ENCODE measurements around the gene FLOT1.

FLOT1 gene

GRCh38 chr6:30689985-30690384 lies 52.5 kb downstream of the FLOT1 start:
- no peak for DNase-seq

GRCh38 chr6:30689022-30689865 lies 53.2 kb downstream of the FLOT1 start:
- no peak for DNase-seq

GRCh38 chr6:30688569-30688968 lies 53.9 kb downstream of the FLOT1 start:
- no peak for DNase-seq

- no peak for DNase-seq
Measured at GRCh38 chr6:30687659-30688431, 54.6 kb downstream of the FLOT1 start.

- peak; percentile 20 for DNase-seq
Measured at GRCh38 chr6:30686908-30687658, 55.4 kb downstream of the FLOT1 start.

GRCh38 chr6:30686009-30686907 lies 56.2 kb downstream of the FLOT1 start, which contains the start of gene PPP1R18:
Gene PPP1R18, minus strand, starts transcription at chr6:30686645. Its CDS starts 627 bp downstream, at chr6:30686018.
- DNase-seq, result no peak

GRCh38 chr6:30685157-30686008 lies 57.1 kb downstream of the FLOT1 start:
- DNase-seq, result no peak

- no peak for DNase-seq
Measured at GRCh38 chr6:30684386-30685156, 57.9 kb downstream of the FLOT1 start.

- no peak for DNase-seq
Measured at GRCh38 chr6:30683980-30684338, 58.5 kb downstream of the FLOT1 start.

GRCh38 chr6:30683183-30683979 lies 59.1 kb downstream of the FLOT1 start:
- no peak for DNase-seq

GRCh38 chr6:30682143-30683117 lies 60.1 kb downstream of the FLOT1 start:
- no peak for DNase-seq

- DNase-seq, result no peak
Measured at GRCh38 chr6:30681766-30682142, 60.7 kb downstream of the FLOT1 start.

- DNase-seq, result no peak
Measured at GRCh38 chr6:30679765-30680535, 62.5 kb downstream of the FLOT1 start.

GRCh38 chr6:30678964-30679726 lies 63.3 kb downstream of the FLOT1 start:
- DNase-seq, result peak; percentile 62

Measured in NCI-H2029 treated with DMSO at 0.1 percent for 48 hours (cell line).